ENCODE results near the gene INPP5A.

INPP5A gene

DNA sequence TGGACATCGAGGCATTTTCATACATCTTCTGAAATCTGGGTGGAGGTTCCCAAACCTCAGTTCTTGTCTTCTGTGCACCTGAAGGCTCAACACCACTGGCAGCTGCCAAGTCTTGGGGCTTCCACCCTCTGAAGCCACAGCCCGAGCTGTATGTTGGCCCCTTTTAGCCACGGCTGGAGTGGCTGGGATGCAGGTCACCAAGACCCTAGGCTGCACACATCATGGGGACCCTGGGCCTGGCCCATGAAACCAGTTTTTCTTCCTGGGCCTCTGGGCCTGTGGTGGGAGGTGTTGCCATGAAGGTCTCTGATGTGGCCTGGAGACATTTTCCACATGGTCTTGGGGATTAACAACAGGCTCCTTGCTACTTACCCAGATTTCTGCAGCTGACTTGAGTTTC is 62.1 kb downstream of the INPP5A start:
- no peak for DNase-seq (ENCODE audit: extremely low read depth, low read depth)
- TF ChIP-seq CTCF (IDR thresholded peaks at IDR 0.05; ENCODE audit: low read depth, low read length): no peak

DNA sequence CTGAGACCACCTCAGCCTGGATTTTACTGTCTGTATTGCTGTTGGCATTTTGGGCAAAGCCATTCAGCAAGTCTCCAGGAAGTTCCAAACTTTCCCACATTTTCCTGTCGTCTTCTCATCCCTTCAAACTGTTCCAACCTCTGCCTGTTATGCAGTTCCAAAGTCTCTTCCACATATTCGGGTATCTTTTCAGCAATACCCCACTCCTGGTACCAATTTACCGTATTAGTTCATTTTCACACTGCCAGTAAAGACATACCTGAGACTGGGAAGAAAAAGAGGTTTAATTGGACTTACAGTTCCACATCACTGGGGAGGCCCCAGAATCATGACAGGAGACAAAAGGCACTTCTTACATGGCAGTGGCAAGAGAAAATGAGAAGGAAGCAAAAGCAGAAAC is 62.8 kb downstream of the INPP5A start:
- no peak for TF ChIP-seq CTCF (IDR thresholded peaks at IDR 0.05; ENCODE audit: low read depth, low read length)
- DNase-seq (ENCODE audit: extremely low read depth, low read depth): no peak

DNA sequence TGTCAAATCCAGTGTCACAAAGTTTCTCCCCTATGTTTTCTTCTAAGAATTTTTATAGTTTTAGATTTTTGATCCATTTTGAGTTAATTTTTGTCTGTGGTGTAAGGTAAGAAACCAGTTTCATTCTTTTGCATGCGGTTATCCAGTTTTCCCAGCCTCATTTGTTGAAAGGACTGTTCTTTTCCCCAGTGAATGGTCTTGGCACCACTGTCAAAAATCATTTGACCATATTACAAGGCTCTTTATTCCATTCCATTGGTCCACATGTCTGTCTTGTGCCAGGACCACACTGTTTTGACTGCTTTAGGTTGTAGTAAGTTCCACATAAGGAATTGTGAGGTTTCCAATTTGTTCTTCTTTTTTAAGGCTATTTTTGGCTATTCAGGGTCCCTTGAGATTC is 64.0 kb downstream of the INPP5A start:
- no peak for DNase-seq (ENCODE audit: extremely low read depth, low read depth)
- no peak for TF ChIP-seq CTCF (IDR thresholded peaks at IDR 0.05; ENCODE audit: low read depth, low read length)

DNA sequence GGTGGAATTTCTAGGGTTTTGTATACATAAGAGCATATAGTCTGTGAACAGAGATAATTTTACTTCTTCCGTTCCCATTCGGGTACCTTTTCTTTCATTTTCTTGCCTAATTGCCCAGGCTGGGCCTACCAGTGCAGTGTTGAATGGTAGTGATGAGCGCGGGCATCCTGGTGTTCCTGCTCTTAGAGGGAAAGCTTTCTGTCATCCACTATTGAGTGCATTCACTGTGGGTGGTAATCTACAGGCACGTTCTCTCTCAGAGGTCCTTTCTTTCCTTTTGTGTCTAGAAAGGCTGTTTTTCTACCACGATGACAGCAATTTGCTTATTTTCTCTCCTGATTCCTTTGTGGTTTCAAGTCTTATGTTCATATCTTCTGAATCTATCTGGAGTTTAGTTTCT is 65.0 kb downstream of the INPP5A start:
- DNase-seq (ENCODE audit: extremely low read depth, low read depth): no peak
- no peak for TF ChIP-seq CTCF (IDR thresholded peaks at IDR 0.05; ENCODE audit: low read depth, low read length)

DNA sequence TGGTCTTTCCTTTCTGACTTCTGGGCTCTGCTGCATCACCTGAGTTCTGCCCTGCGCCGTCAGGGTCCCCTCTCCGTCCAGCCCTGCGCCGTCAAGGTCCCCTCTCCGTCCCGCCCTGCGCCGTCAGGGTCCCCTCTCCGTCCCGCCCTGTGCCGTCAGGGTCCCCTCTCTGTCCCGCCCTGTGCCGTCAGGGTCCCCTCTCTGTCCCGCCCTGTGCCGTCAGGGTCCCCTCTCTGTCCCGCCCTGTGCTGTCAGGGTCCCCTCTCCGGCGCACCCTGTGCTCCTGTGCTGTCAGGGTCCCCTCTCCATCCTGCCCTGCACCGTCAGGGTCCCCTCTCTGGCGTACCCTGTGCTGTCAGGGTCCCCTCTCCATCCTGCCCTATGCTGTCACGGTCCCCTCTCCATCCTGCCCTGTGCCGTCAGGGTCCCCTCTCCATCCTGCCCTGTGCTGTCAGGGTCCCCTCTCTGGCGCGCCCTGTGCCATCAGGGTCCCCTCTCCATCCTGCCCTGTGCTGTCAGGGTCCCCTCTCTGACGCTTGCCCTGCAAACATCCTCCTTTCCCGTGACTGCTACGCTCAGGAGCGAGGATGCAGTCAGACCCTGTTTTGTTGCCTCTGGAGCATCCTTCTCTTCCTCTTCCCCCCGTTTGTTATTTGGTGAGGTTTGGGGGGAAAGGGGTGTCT is 66.4 kb downstream of the INPP5A start:
- no peak for DNase-seq (ENCODE audit: extremely low read depth, low read depth)
- no peak for TF ChIP-seq CTCF (IDR thresholded peaks at IDR 0.05; ENCODE audit: low read depth, low read length)

DNA sequence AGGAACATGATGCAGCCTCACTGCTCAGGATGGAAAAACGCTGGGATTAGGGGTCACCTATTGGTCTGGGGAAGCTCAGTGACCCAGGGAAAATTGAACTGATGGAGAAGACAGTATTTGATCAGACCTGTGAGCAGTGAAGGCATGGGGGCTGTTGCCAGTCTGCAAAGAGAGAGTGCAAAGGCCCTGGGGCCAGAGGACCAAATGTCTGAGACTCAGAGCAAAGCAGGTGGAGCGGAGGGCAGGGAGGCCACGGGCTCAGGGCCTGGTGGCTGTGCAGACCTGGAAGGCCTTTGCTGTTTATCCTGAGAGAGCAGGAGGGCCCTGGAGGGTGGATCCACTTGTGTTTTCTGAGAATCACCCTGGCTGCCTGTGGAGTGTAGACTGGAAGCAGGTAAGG is 67.1 kb downstream of the INPP5A start:
- no peak for TF ChIP-seq CTCF (IDR thresholded peaks at IDR 0.05; ENCODE audit: low read depth, low read length)
- no peak for DNase-seq (ENCODE audit: extremely low read depth, low read depth)

- DNase-seq (ENCODE audit: extremely low read depth, low read depth): no peak
- TF ChIP-seq CTCF (IDR thresholded peaks at IDR 0.05; ENCODE audit: low read depth, low read length): no peak
These were observed 67.8 kb downstream of the INPP5A start for GRCh38 chr10:132605390-132605789.

All from AG09319 (cell line).